Activated CD8-positive, alpha-beta memory T cell treated with anti-CD3 and anti-CD28 coated beads for 48 hours (primary cell): Measurements from ENCODE around the gene S1PR3.
"Not testable (repeated sequence)": the region's sequence is repeated elsewhere in the genome, so short reads cannot be mapped to it uniquely, and the experiment has no call there.

Experiments used
- DNase-seq, 3 experiments: peaks; one replicate each; pipeline ENCODE4 v3.0.0-alpha.2; 2020; ENCODE audit warnings: low read depth in 2 of 3, low spot score in 2 of 3

Gene S1PR3

GRCh38 chr9:88991066-88992034 is at the start of gene S1PR3:
TSS of gene S1PR3 (plus strand) at chr9:88991468. CDS start at chr9:89001201, 9,733 bp downstream.
- peak in 1 of 3 experiments; percentile 21 for DNase-seq

- not testable (repeated sequence) for DNase-seq
Measured at GRCh38 chr9:88941586-88941985, 49.7 kb upstream of the S1PR3 start.

- DNase-seq = no peak
Measured at GRCh38 chr9:88942411-88942810, 48.9 kb upstream of the S1PR3 start.

GRCh38 chr9:88945636-88946333 is 45.5 kb upstream of the S1PR3 start:
- no peak for DNase-seq

GRCh38 chr9:88947581-88948573 is 43.4 kb upstream of the S1PR3 start:
- DNase-seq = no peak

GRCh38 chr9:88949425-88949824 is 41.8 kb upstream of the S1PR3 start:
- DNase-seq = no peak

GRCh38 chr9:88949961-88950340 is 41.3 kb upstream of the S1PR3 start:
- no peak for DNase-seq

GRCh38 chr9:88950341-88951154 is 40.7 kb upstream of the S1PR3 start:
- DNase-seq = no peak

GRCh38 chr9:88951155-88951542 is 40.1 kb upstream of the S1PR3 start:
- no peak for DNase-seq

GRCh38 chr9:88952086-88952615 is 39.1 kb upstream of the S1PR3 start:
- no peak for DNase-seq

- DNase-seq = no peak
Measured at GRCh38 chr9:88952976-88953375, 38.3 kb upstream of the S1PR3 start.

- DNase-seq = no peak
Measured at GRCh38 chr9:88953381-88954029, 37.8 kb upstream of the S1PR3 start.

GRCh38 chr9:88954066-88954465 is 37.2 kb upstream of the S1PR3 start:
- no peak for DNase-seq

- DNase-seq = no peak
Measured at GRCh38 chr9:88957526-88957925, 33.7 kb upstream of the S1PR3 start.

GRCh38 chr9:88959727-88960469 is 31.4 kb upstream of the S1PR3 start:
- no peak for DNase-seq

- no peak for DNase-seq
Measured at GRCh38 chr9:88960632-88961031, 30.6 kb upstream of the S1PR3 start.

- no peak for DNase-seq
Measured at GRCh38 chr9:88965473-88965872, 25.8 kb upstream of the S1PR3 start.

- DNase-seq = no peak
Measured at GRCh38 chr9:88966894-88967676, 24.2 kb upstream of the S1PR3 start.
